Fibroblast of lung (primary cell): Measurements from ENCODE around the gene OBSCN. TPM values are rescaled to one million over a fixed set of nuclear protein-coding genes. Genes with fewer than 3 reads are reported as not detected.

Experiments
- DNase-seq, 2 donors: peaks; one replicate each; pipeline versions ENCODE4 v3.0.0 to v3.0.0-alpha.2; 2010; ENCODE audit warnings: low read depth in 2 of 2
- H2AFZ ChIP-seq: 2 replicates; pipeline ENCODE4 v1.5.1; 2012; ENCODE audit warnings: low read length, control low read depth, inconsistent platforms
- H3K27ac ChIP-seq: 2 replicates; pipeline ENCODE4 v1.5.1; 2011; ENCODE audit warnings: low read length, control low read depth; ENCODE audit not compliant: insufficient read depth
- H3K27me3 ChIP-seq: 2 replicates; pipeline ENCODE4 v1.5.1; 2011; ENCODE audit warnings: mild to moderate bottlenecking, low read length; ENCODE audit not compliant: control insufficient read depth, insufficient read depth
- H3K36me3 ChIP-seq: 2 replicates; pipeline ENCODE4 v1.5.1; 2011; ENCODE audit warnings: low read length; ENCODE audit not compliant: control insufficient read depth, insufficient read depth
- H3K4me1 ChIP-seq: 2 replicates; pipeline ENCODE4 v1.5.1; 2011; ENCODE audit warnings: low read length; ENCODE audit not compliant: control insufficient read depth, insufficient read depth; ENCODE audit errors: extremely low read depth
- H3K4me2 ChIP-seq: 2 replicates; pipeline ENCODE4 v1.5.1; 2011; ENCODE audit warnings: low read length, control low read depth; ENCODE audit not compliant: insufficient read depth; ENCODE audit errors: extremely low read depth
- H3K4me3 ChIP-seq, 4 experiments: fragments of 200-600 bp in 1 of 4; sonication (generic) in 1 of 4; replicated peaks in 1 of 4; 2 replicates each; pipeline ENCODE4 v1.5.1; 2011 to 2016; ENCODE audit warnings: low read length in 4 of 4, low read depth in 3 of 4, mild to moderate bottlenecking in 3 of 4, control low read depth in 2 of 4, inconsistent platforms in 1 of 4, mixed read lengths in 1 of 4; ENCODE audit not compliant: insufficient read depth in 1 of 4; ENCODE audit errors: control extremely low read depth in 1 of 4
- H3K79me2 ChIP-seq: 2 replicates; pipeline ENCODE4 v1.5.1; 2012; ENCODE audit warnings: mild to moderate bottlenecking, low read length, inconsistent platforms; ENCODE audit not compliant: control insufficient read depth, insufficient read depth
- H3K9ac ChIP-seq: 2 replicates; pipeline ENCODE4 v1.5.1; 2011; ENCODE audit warnings: mild to moderate bottlenecking, low read length, control low read depth; ENCODE audit not compliant: insufficient read depth
- H3K9me3 ChIP-seq: 2 replicates; pipeline ENCODE4 v1.5.1; 2012; ENCODE audit warnings: low read depth, low read length; ENCODE audit not compliant: control insufficient read depth, insufficient read depth
- H4K20me1 ChIP-seq: 2 replicates; pipeline ENCODE4 v1.5.1; 2011; ENCODE audit warnings: low read length; ENCODE audit not compliant: control insufficient read depth, insufficient read depth; ENCODE audit errors: extremely low read depth
- CTCF ChIP-seq, 2 donors: IDR thresholded peaks in 1 of 2; conservative IDR thresholded peaks in 1 of 2; 1 replicate in 1 of 2; 2 replicates in 1 of 2; pipeline ENCODE4 v1.5.1; 2011 to 2012; ENCODE audit warnings: low read length in 2 of 2, control low read depth in 1 of 2, inconsistent platforms in 1 of 2, low read depth in 1 of 2, mild to moderate bottlenecking in 1 of 2
- EZH2 ChIP-seq: IDR thresholded peaks from 2 replicates; pipeline ENCODE4 v1.5.1; 2012; ENCODE audit warnings: low read length, control low read depth, mild to moderate bottlenecking; ENCODE audit errors: missing control alignments
- polyA plus RNA-seq, 2 donors: library from polyadenylated mRNA; depleted of rRNA in 1 of 2; stranded (reverse) in 1 of 2; unstranded in 1 of 2; fragments of >200 nt; gene quantifications; 2 replicates each; pipeline ENCODE4 v1.2.1, GENCODE V29; 2011 to 2012; ENCODE audit warnings: missing spikeins in 1 of 2
- total RNA-seq: library from RNA; depleted of rRNA; stranded (reverse); fragments of >200 nt; gene quantifications from 2 replicates; pipeline ENCODE4 v1.2.1, GENCODE V29; 2014

The OBSCN gene
- total and polyA plus RNA-seq, 2 donors (not counting 1 experiment from before 2014, with no cell fraction given), result 0.87 to 16.8 TPM

GRCh38 chr1:228401782-228402640 lies 194.2 kb downstream of the OBSCN start:
- TF ChIP-seq CTCF (conservative IDR thresholded peaks at IDR 0.05 in 1 of 2, IDR thresholded peaks at IDR 0.05 in 1 of 2; ENCODE audit: low read depth in 1 of 2, low read length in 2 of 2), result peak in 1 of 2 donors; percentile 17
- no peak for TF ChIP-seq EZH2
- H3K79me2 ChIP-seq, result peaks cover 56% of the 10 kb centered on the region
- H3K27ac ChIP-seq, result no peak overlapping the region

GRCh38 chr1:228402641-228403025 lies 194.8 kb downstream of the OBSCN start:
- H3K27me3 ChIP-seq, result no peaks in the 10 kb centered on the region
- no peaks in the 10 kb centered on the region for H4K20me1 ChIP-seq
- no peak overlapping the region for H3K9ac ChIP-seq
- no peak overlapping the region for H3K4me3 ChIP-seq
- peaks cover 9% of the 10 kb centered on the region for H3K36me3 ChIP-seq
- no peak for DNase-seq
- H3K79me2 ChIP-seq, result peaks cover 61% of the 10 kb centered on the region
- no peaks in the 10 kb centered on the region for H3K9me3 ChIP-seq
- no peak overlapping the region for H3K4me2 ChIP-seq
- peaks cover 5% of the 10 kb centered on the region for H3K4me1 ChIP-seq
- no peak overlapping the region for H3K27ac ChIP-seq
- TF ChIP-seq CTCF (conservative IDR thresholded peaks at IDR 0.05 in 1 of 2, IDR thresholded peaks at IDR 0.05 in 1 of 2; ENCODE audit: low read depth in 1 of 2, low read length in 2 of 2) (no peak), EZH2 (no peak)
- no peak overlapping the region for H2AFZ ChIP-seq

More at GRCh38 chr1:228401782-228402640, 194.2 kb downstream of the OBSCN start:
- no peak overlapping the region for H2AFZ ChIP-seq
- H3K4me2 ChIP-seq, result no peak overlapping the region
- DNase-seq, result no peak
- peaks cover 5% of the 10 kb centered on the region for H3K4me1 ChIP-seq
- H3K4me3 ChIP-seq, result no peak overlapping the region
- no peaks in the 10 kb centered on the region for H3K9me3 ChIP-seq
- H3K36me3 ChIP-seq, result peaks cover 11% of the 10 kb centered on the region
- no peaks in the 10 kb centered on the region for H4K20me1 ChIP-seq
- no peak overlapping the region for H3K9ac ChIP-seq
- no peaks in the 10 kb centered on the region for H3K27me3 ChIP-seq

- Histone ChIP-seq H3K36me3 (peaks cover 9% of the 10 kb centered on the region), H3K27ac (no peak overlapping the region), H3K27me3 (no peaks in the 10 kb centered on the region), H3K9ac (no peak overlapping the region), H3K9me3 (no peaks in the 10 kb centered on the region), H3K4me2 (no peak overlapping the region), H2AFZ (no peak overlapping the region), H3K4me3 (no peak overlapping the region), H3K4me1 (peaks cover 6% of the 10 kb centered on the region), H3K79me2 (peaks cover 65% of the 10 kb centered on the region), H4K20me1 (no peaks in the 10 kb centered on the region)
- DNase-seq, result no peak
- TF ChIP-seq CTCF (conservative IDR thresholded peaks at IDR 0.05 in 1 of 2, IDR thresholded peaks at IDR 0.05 in 1 of 2; ENCODE audit: low read depth in 1 of 2, low read length in 2 of 2) (no peak), EZH2 (no peak)
Observed at GRCh38 chr1:228403231-228403631, 195.4 kb downstream of the OBSCN start.
